ENCODE results near the gene FOXA3.
"Not testable (repeated sequence)": the region's sequence is repeated elsewhere in the genome, so short reads cannot be mapped to it uniquely, and the experiment has no call there.

FOXA3 gene

GRCh38 chr19:45828523-45828922 lies 35.6 kb upstream of the FOXA3 start:
- no peak for DNase-seq (ENCODE audit: low spot score)

GRCh38 chr19:45828945-45829344 lies 35.2 kb upstream of the FOXA3 start:
- DNase-seq (ENCODE audit: low spot score), result no peak

GRCh38 chr19:45834970-45835369 lies 29.2 kb upstream of the FOXA3 start:
- DNase-seq (ENCODE audit: low spot score), result no peak

GRCh38 chr19:45842198-45842597 lies 21.9 kb upstream of the FOXA3 start:
- no peak for DNase-seq (ENCODE audit: low spot score)

GRCh38 chr19:45847663-45848062 lies 16.5 kb upstream of the FOXA3 start:
- DNase-seq (ENCODE audit: low spot score), result no peak

GRCh38 chr19:45848922-45849321 lies 15.2 kb upstream of the FOXA3 start:
- DNase-seq (ENCODE audit: low spot score), result no peak

GRCh38 chr19:45852145-45852750 lies 11.9 kb upstream of the FOXA3 start:
- no peak for DNase-seq (ENCODE audit: low spot score)

GRCh38 chr19:45852983-45853382 lies 11.1 kb upstream of the FOXA3 start:
- no peak for DNase-seq (ENCODE audit: low spot score)

GRCh38 chr19:45854167-45854778 lies 9.9 kb upstream of the FOXA3 start:
- no peak for DNase-seq (ENCODE audit: low spot score)

GRCh38 chr19:45860359-45861259 lies 3.5 kb upstream of the FOXA3 start:
- DNase-seq (ENCODE audit: low spot score), result no peak

- DNase-seq (ENCODE audit: low spot score), result no peak
Measured at GRCh38 chr19:45862271-45862563, 1.9 kb upstream of the FOXA3 start.

GRCh38 chr19:45862564-45863334 lies 1.4 kb upstream of the FOXA3 start, which contains the start of gene SYMPK:
TSS of gene SYMPK (minus strand) at chr19:45863147. CDS start at chr19:45854495, 8,652 bp downstream.
- peak; percentile 100 for DNase-seq (ENCODE audit: low spot score)

GRCh38 chr19:45863335-45863839 lies 739 bp upstream of the FOXA3 start:
- no peak for DNase-seq (ENCODE audit: low spot score)

- DNase-seq (ENCODE audit: low spot score), result no peak
Measured at GRCh38 chr19:45864629-45865082, 530 bp downstream of the FOXA3 start.

- DNase-seq (ENCODE audit: low spot score), result no peak
Measured at GRCh38 chr19:45865269-45865948, 1.3 kb downstream of the FOXA3 start.

GRCh38 chr19:45866400-45867176 lies 2.5 kb downstream of the FOXA3 start:
- DNase-seq (ENCODE audit: low spot score), result no peak

- DNase-seq (ENCODE audit: low spot score), result not testable (repeated sequence)
Measured at GRCh38 chr19:45867241-45867640, 3.1 kb downstream of the FOXA3 start.

GRCh38 chr19:45870798-45871197 lies 6.7 kb downstream of the FOXA3 start:
- DNase-seq (ENCODE audit: low spot score), result no peak

GRCh38 chr19:45872095-45872919 lies 8.2 kb downstream of the FOXA3 start:
- DNase-seq (ENCODE audit: low spot score), result no peak

All from AG08396 (cell line).